ENCODE data around the gene TRIB2.

Gene TRIB2

GRCh38 chr2:12727641-12728040 is 10.9 kb downstream of the TRIB2 start:
- DNase-seq (ENCODE audit: low spot score), result no peak
- TF ChIP-seq CTCF (IDR thresholded peaks at IDR 0.05; ENCODE audit: extremely low read depth, missing control alignments), result no peak

GRCh38 chr2:12728221-12728777 is 11.6 kb downstream of the TRIB2 start:
- DNase-seq (ENCODE audit: low spot score), result peak; percentile 24

GRCh38 chr2:12730265-12730664 is 13.5 kb downstream of the TRIB2 start:
- TF ChIP-seq CTCF (IDR thresholded peaks at IDR 0.05; ENCODE audit: extremely low read depth, missing control alignments), result no peak
- no peak for DNase-seq (ENCODE audit: low spot score)

More at GRCh38 chr2:12728221-12728777, 11.6 kb downstream of the TRIB2 start:
- no peak for TF ChIP-seq CTCF (IDR thresholded peaks at IDR 0.05; ENCODE audit: extremely low read depth, missing control alignments)

GRCh38 chr2:12731701-12732280 is 15.1 kb downstream of the TRIB2 start:
- DNase-seq (ENCODE audit: low spot score), result no peak
- no peak for TF ChIP-seq CTCF (IDR thresholded peaks at IDR 0.05; ENCODE audit: extremely low read depth, missing control alignments)

GRCh38 chr2:12732651-12733050 is 15.9 kb downstream of the TRIB2 start:
- no peak for TF ChIP-seq CTCF (IDR thresholded peaks at IDR 0.05; ENCODE audit: extremely low read depth, missing control alignments)
- no peak for DNase-seq (ENCODE audit: low spot score)

- TF ChIP-seq CTCF (IDR thresholded peaks at IDR 0.05; ENCODE audit: extremely low read depth, missing control alignments), result no peak
- no peak for DNase-seq (ENCODE audit: low spot score)
Measured at GRCh38 chr2:12733846-12734245, 17.1 kb downstream of the TRIB2 start.

- TF ChIP-seq CTCF (IDR thresholded peaks at IDR 0.05; ENCODE audit: extremely low read depth, missing control alignments), result no peak
Measured at GRCh38 chr2:12734914-12735654, 18.3 kb downstream of the TRIB2 start.

More at GRCh38 chr2:12734914-12735654, 18.3 kb downstream of the TRIB2 start:
- DNase-seq (ENCODE audit: low spot score), result no peak

Data from GM20000 (cell line).